ENCODE results near the gene CLEC7A. TPM values are rescaled to one million over a fixed set of nuclear protein-coding genes. Genes with fewer than 3 reads are reported as not detected.
A peak's percentile ranks its signal among the peaks of the same experiment; 100 is the strongest.

The CLEC7A gene
- total RNA-seq, 1 experiment from 2014 or later: not detected

DNA sequence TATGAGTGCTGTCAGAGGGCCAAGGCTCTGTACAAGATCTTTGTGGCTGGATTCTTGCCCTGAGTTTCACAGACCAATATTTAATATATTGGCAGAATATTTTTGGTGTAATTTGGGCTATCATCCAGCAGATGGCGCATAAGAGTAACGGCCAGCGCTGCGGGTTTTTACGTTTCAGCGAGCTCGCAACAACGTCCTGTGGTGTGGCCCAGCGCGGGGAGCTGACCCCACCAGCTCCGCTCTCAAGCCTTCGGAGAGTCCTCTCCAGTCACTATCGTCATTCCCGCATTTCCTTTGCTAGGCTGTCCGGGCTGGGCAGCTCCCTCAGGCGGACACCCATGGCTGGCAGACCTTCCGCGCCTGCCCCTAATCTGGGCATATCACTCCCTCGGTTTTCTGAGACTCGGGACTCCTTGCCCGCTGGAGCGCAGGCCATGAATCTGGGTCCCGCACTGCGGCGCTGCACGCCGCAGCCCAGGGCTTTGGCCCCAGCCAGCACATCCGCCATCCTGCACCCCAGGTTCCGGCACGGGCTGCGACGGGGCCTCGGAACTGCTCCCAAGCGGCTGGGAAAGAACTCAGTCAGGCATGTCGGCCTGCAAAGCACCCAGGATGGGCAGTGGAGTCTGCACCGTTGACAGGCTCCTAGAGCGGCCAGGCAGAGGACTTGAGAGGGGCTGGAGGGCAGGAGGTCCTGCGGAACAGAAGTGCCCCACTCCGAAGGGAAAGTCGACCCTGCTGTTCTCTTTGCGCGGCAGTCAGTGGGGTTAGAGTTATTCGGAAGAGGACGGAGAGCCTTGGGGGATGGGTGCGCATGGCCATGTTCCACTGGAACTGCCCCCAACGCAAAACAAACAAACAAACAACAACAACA, 23.5 kb upstream of the CLEC7A start:
- in situ Hi-C loops (cut with HindIII; ENCODE audit: low pct_unique_long_range_greater_than_20kb, low sequenced_read_pairs): no loop called here
- peak; percentile 73 for DNase-seq (ENCODE audit: low read depth, low spot score)

DNA sequence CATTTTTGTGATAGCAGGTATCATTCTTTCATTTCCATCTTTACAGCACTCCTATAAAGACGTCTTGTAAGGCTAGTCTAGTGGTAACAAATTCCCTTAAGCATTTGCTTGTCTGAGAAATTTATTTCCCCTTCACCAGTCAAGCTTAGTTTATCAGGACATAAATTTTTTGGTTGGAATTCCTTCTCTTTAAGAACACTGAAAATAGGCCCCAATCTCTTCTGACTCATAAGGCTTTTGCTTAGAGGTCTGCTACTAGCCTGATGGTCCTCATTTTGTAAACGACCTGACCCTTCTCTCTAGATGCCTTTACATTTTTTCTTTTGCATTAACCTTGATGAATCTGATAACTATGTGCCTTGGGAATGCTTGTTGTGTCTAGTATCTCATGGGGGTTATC, 21.6 kb upstream of the CLEC7A start:
- in situ Hi-C loops (cut with HindIII; ENCODE audit: low pct_unique_long_range_greater_than_20kb, low sequenced_read_pairs): no loop called here
- no peak for DNase-seq (ENCODE audit: low read depth, low spot score)

GRCh38 chr12:10147714-10148403, 17.9 kb upstream of the CLEC7A start:
- in situ Hi-C loops (cut with HindIII; ENCODE audit: low pct_unique_long_range_greater_than_20kb, low sequenced_read_pairs): loop anchor here (25.0 kb wide), 1 partner anchor 136 kb away; the partner anchor contains the start of gene CLEC12B
- DNase-seq (ENCODE audit: low read depth, low spot score): no peak

DNA sequence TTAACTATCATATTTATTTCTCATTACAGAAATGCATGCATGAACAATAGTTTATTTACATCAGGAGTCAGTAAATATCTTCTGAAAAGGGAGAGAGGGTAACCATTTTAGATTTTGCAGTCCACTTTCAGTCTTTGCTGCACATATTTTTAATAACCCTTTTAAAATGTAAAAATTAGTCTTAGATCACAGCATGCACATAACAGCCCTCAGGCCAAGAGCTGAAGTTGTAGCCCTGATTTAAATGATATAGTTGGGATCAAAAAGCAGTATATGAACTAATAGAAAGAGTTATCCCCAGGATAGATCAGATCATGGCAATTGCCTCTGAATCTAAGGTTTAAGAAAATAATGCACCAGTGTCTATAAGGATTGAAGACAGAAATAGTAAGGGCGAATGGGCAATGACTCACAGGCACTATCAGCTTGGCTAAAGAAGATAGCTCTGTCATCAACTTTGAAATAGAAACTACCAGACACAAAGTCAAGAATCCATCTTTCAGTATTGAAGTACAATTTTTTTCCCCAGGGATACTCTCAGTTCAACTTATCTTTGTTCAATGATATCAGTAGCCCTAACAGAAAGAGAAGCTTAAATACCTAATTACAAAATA, 13.1 kb upstream of the CLEC7A start:
- in situ Hi-C loops (cut with HindIII; ENCODE audit: low pct_unique_long_range_greater_than_20kb, low sequenced_read_pairs): loop anchor here (25.0 kb wide), 1 partner anchor 131 kb away; the partner anchor contains the start of gene CLEC12B
- DNase-seq (ENCODE audit: low read depth, low spot score): peak; percentile 78

DNA sequence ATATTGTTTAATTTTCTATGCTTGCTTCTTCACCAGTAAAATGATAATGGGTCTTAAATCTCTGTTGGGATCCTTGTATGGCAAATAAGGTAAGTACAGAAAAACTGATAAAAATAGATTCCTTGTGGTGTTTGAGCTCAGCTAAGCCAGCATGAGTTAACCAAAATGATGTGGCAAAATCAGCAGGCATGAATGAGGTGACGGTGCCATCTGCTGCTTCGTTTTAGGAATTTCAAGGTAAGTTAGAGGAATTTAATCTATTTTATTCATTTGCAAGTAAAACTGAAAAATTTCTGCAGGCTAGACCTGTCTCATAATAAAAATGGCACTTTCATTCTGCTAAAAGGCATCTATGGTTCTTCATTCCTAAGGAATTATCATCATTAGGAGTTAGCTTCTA, 10.0 kb upstream of the CLEC7A start:
- in situ Hi-C loops (cut with HindIII; ENCODE audit: low pct_unique_long_range_greater_than_20kb, low sequenced_read_pairs): loop anchor here (25.0 kb wide), 1 partner anchor 128 kb away; the partner anchor contains the start of gene CLEC12B
- peak; percentile 78 for DNase-seq (ENCODE audit: low read depth, low spot score)

- no peak for DNase-seq (ENCODE audit: low read depth, low spot score)
- in situ Hi-C loops (cut with HindIII; ENCODE audit: low pct_unique_long_range_greater_than_20kb, low sequenced_read_pairs): loop anchor here (25.0 kb wide), 1 partner anchor 124 kb away; the partner anchor contains the start of gene CLEC12B
These were observed 6.7 kb upstream of the CLEC7A start for GRCh38 chr12:10136637-10137205.

DNA sequence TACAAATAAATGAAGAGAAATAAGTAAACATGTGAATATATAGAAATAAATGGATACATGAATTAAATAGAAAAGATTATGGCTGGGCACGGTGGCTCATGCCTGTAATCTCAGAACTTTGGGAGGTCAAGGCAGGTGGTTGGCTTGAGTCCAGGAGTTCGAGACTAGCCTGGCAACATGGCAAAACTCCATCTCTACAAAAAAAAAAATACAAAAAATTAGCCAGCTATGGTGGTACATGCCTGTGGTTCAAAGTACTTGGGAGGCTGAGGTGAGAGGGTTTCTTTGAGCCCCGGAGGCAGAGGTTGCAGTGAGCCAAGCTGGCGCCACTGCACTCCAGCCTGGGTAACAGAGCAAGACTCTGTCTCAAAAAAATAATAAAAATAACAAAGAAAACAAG, 5.1 kb upstream of the CLEC7A start:
- in situ Hi-C loops (cut with HindIII; ENCODE audit: low pct_unique_long_range_greater_than_20kb, low sequenced_read_pairs): loop anchor here (25.0 kb wide), 1 partner anchor 123 kb away; the partner anchor contains the start of gene CLEC12B

GRCh38 chr12:10132850-10133370, 2.9 kb upstream of the CLEC7A start:
- in situ Hi-C loops (cut with HindIII; ENCODE audit: low pct_unique_long_range_greater_than_20kb, low sequenced_read_pairs): loop anchor here (25.0 kb wide), 1 partner anchor 121 kb away; the partner anchor contains the start of gene CLEC12B

More for the DNA sequence above, 5.1 kb upstream of the CLEC7A start:
- DNase-seq (ENCODE audit: low read depth, low spot score): no peak

GRCh38 chr12:10131111-10131690, 1.2 kb upstream of the CLEC7A start:
- DNase-seq (ENCODE audit: low read depth, low spot score): no peak
- in situ Hi-C loops (cut with HindIII; ENCODE audit: low pct_unique_long_range_greater_than_20kb, low sequenced_read_pairs): loop anchor here (25.0 kb wide), 1 partner anchor 119 kb away; the partner anchor contains the start of gene CLEC12B

More at GRCh38 chr12:10132850-10133370, 2.9 kb upstream of the CLEC7A start:
- no peak for DNase-seq (ENCODE audit: low read depth, low spot score)

- in situ Hi-C loops (cut with HindIII; ENCODE audit: low pct_unique_long_range_greater_than_20kb, low sequenced_read_pairs): loop anchor here (25.0 kb wide), 1 partner anchor 116 kb away; the partner anchor contains the start of gene CLEC12B
- no peak for DNase-seq (ENCODE audit: low read depth, low spot score)
These were observed 1.3 kb downstream of the CLEC7A start for GRCh38 chr12:10128687-10129086.

GRCh38 chr12:10126413-10126812, 3.6 kb downstream of the CLEC7A start:
- in situ Hi-C loops (cut with HindIII; ENCODE audit: low pct_unique_long_range_greater_than_20kb, low sequenced_read_pairs): loop anchor here (25.0 kb wide), 1 partner anchor 114 kb away; the partner anchor contains the start of gene CLEC12B
- no peak for DNase-seq (ENCODE audit: low read depth, low spot score)

- in situ Hi-C loops (cut with HindIII; ENCODE audit: low pct_unique_long_range_greater_than_20kb, low sequenced_read_pairs): no loop called here
- DNase-seq (ENCODE audit: low read depth, low spot score): no peak
These were observed 7.3 kb downstream of the CLEC7A start for GRCh38 chr12:10122689-10123088.

DNA sequence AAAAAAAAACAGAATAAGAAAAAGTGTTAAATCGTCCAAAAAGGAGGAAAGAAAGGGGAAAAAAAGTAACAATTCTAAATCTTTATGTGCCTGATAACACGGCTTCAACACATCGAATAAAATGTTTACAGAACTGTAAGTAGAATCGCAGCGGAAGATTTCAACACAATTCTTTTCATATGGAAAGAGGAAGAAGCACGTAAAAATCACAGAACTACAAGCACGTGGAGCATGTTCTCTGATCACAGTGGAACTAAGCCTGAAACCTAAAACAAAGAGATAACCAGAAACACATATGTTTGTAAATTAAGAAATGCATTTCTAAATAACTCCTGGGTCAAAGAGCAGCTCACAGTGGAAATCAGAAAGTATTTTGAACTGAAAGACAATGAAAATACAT, 8.7 kb downstream of the CLEC7A start:
- DNase-seq (ENCODE audit: low read depth, low spot score): no peak
- in situ Hi-C loops (cut with HindIII; ENCODE audit: low pct_unique_long_range_greater_than_20kb, low sequenced_read_pairs): no loop called here

- DNase-seq (ENCODE audit: low read depth, low spot score): no peak
- in situ Hi-C loops (cut with HindIII; ENCODE audit: low pct_unique_long_range_greater_than_20kb, low sequenced_read_pairs): no loop called here
These were observed 10.9 kb downstream of the CLEC7A start for GRCh38 chr12:10119066-10119465.

DNA sequence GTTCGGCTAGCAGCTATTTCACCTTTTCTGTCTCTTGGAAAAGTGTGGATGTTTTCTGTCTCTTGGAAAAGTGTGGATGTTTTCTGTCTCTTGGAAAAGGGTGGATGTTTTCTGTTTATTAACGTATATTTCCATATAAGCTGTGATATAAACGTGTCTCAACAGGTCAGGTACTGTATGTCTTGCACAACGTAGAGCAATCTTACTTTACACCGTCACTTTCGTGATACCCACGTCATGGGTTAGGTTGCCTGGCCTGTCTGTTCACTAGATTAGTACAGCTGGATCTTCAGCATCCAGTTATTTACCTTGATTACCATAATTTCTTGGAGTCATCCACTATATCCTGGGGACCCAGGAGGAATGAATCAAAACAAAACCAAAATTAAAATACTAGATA, 14.1 kb downstream of the CLEC7A start:
- DNase-seq (ENCODE audit: low read depth, low spot score): no peak
- in situ Hi-C loops (cut with HindIII; ENCODE audit: low pct_unique_long_range_greater_than_20kb, low sequenced_read_pairs): no loop called here

GRCh38 chr12:10115311-10115710, 14.7 kb downstream of the CLEC7A start:
- DNase-seq (ENCODE audit: low read depth, low spot score): no peak
- in situ Hi-C loops (cut with HindIII; ENCODE audit: low pct_unique_long_range_greater_than_20kb, low sequenced_read_pairs): no loop called here

GRCh38 chr12:10113920-10114319, 16.1 kb downstream of the CLEC7A start:
- DNase-seq (ENCODE audit: low read depth, low spot score): no peak
- in situ Hi-C loops (cut with HindIII; ENCODE audit: low pct_unique_long_range_greater_than_20kb, low sequenced_read_pairs): no loop called here

All from SK-MEL-5 (cell line).